Activated CD4-positive, alpha-beta T cell treated with anti-CD3 and anti-CD28 coated beads, Interleukin-10, Interleukin-2, amounts not matched to agents 100 ng/mL and 50 ng/mL, durations not matched to agents 16 hours and 8 hours (primary cell): ENCODE data around the gene DHRS7B.
"Not testable (repeated sequence)": the region's sequence is repeated elsewhere in the genome, so short reads cannot be mapped to it uniquely, and the experiment has no call there.

Experiments
- DNase-seq: peaks from one replicate; pipeline ENCODE4 v3.0.0-alpha.2; 2020

The DHRS7B gene

GRCh38 chr17:21126645-21127508 is at the start of gene DHRS7B:
DHRS7B (plus strand) TSS chr17:21126964; CDS start chr17:21126972, 8 bp downstream.
- peak; percentile 99 for DNase-seq

- DNase-seq = no peak
These were observed 49.5 kb upstream of the DHRS7B start for GRCh38 chr17:21077281-21077680.

GRCh38 chr17:21078016-21078780 is 48.6 kb upstream of the DHRS7B start:
- no peak for DNase-seq

- DNase-seq = no peak
These were observed 47.6 kb upstream of the DHRS7B start for GRCh38 chr17:21079196-21079595.

GRCh38 chr17:21082001-21082436 is 44.7 kb upstream of the DHRS7B start:
- DNase-seq = no peak

- not testable (repeated sequence) for DNase-seq
These were observed 41.5 kb upstream of the DHRS7B start for GRCh38 chr17:21085280-21085679.

GRCh38 chr17:21085707-21086106 is 41.1 kb upstream of the DHRS7B start:
- no peak for DNase-seq

- DNase-seq = peak; percentile 5
These were observed 37.6 kb upstream of the DHRS7B start for GRCh38 chr17:21089145-21089544.

- DNase-seq = no peak
These were observed 36.5 kb upstream of the DHRS7B start for GRCh38 chr17:21089933-21090901.

- no peak for DNase-seq
These were observed 35.7 kb upstream of the DHRS7B start for GRCh38 chr17:21090902-21091618.

- DNase-seq = no peak
These were observed 32.5 kb upstream of the DHRS7B start for GRCh38 chr17:21094298-21094704.

- no peak for DNase-seq
These were observed 31.0 kb upstream of the DHRS7B start for GRCh38 chr17:21095735-21096134.

- no peak for DNase-seq
These were observed 29.9 kb upstream of the DHRS7B start for GRCh38 chr17:21096874-21097273.

GRCh38 chr17:21098934-21099689 is 27.7 kb upstream of the DHRS7B start:
- peak; percentile 93 for DNase-seq

- DNase-seq = no peak
These were observed 26.1 kb upstream of the DHRS7B start for GRCh38 chr17:21100636-21101035.

GRCh38 chr17:21104608-21105007 is 22.2 kb upstream of the DHRS7B start:
- DNase-seq = no peak

- no peak for DNase-seq
These were observed 21.5 kb upstream of the DHRS7B start for GRCh38 chr17:21105064-21105894.

- no peak for DNase-seq
These were observed 20.4 kb upstream of the DHRS7B start for GRCh38 chr17:21106316-21106715.

- DNase-seq = not testable (repeated sequence)
These were observed 19.6 kb upstream of the DHRS7B start for GRCh38 chr17:21107067-21107650.

GRCh38 chr17:21108651-21109050 is 18.1 kb upstream of the DHRS7B start:
- DNase-seq = no peak
